Gastrocnemius medialis (tissue), 4 donors: Measurements from ENCODE around the gene ZSWIM2.
"Not testable (repeated sequence)": the region's sequence is repeated elsewhere in the genome, so short reads cannot be mapped to it uniquely, and the experiment has no call there.

Experiments used
- POLR2A ChIP-seq, 2 donors: fragments of 450-650 bp; IDR thresholded peaks; one replicate each; pipeline ENCODE4 v1.6.1; 2017; ENCODE audit warnings: antibody characterized with exemption in 2 of 2, mild to moderate bottlenecking in 2 of 2, moderate library complexity in 2 of 2
- TF ChIP-seq, protein P1 (sequence below), 5 experiments: fragments of 450-650 bp in 3 of 5; fragments of 200-600 bp in 2 of 5; sonication (generic) in 2 of 5; IDR thresholded peaks in 4 of 5; conservative IDR thresholded peaks in 1 of 5; 1 replicate in 4 of 5; 2 replicates in 1 of 5; pipeline ENCODE4 v1.5.1; 2016 to 2019; ENCODE audit warnings: antibody characterized with exemption in 5 of 5, mild to moderate bottlenecking in 3 of 5, moderate library complexity in 3 of 5

DNA sequence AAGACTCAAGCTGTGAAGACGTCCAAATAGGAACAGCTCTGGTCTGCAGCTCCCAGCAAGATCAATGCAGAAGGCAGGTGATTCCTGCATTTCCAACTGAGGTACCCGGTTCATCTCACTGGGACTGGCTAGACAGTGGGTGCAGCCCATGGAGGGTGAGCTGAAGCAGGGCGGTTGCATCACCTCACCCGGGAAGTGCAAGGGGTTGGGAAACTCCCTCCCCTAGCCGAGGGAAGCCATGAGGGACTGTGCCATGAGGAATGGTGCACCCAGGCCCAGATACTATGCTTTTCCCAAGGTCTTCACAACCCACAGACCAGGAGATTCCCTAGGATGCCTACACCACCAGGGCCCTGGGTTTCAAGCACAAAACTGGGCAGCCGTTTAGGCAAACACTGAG lies 37.2 kb downstream of the ZSWIM2 start:
- TF ChIP-seq, protein P1, sequence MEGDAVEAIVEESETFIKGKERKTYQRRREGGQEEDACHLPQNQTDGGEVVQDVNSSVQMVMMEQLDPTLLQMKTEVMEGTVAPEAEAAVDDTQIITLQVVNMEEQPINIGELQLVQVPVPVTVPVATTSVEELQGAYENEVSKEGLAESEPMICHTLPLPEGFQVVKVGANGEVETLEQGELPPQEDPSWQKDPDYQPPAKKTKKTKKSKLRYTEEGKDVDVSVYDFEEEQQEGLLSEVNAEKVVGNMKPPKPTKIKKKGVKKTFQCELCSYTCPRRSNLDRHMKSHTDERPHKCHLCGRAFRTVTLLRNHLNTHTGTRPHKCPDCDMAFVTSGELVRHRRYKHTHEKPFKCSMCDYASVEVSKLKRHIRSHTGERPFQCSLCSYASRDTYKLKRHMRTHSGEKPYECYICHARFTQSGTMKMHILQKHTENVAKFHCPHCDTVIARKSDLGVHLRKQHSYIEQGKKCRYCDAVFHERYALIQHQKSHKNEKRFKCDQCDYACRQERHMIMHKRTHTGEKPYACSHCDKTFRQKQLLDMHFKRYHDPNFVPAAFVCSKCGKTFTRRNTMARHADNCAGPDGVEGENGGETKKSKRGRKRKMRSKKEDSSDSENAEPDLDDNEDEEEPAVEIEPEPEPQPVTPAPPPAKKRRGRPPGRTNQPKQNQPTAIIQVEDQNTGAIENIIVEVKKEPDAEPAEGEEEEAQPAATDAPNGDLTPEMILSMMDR (IDR thresholded peaks at IDR 0.05 in 4 of 5, conservative IDR thresholded peaks at IDR 0.05 in 1 of 5), result not testable (repeated sequence)
- not testable (repeated sequence) for TF ChIP-seq POLR2A (IDR thresholded peaks at IDR 0.05)
